ENCODE data around the gene NR4A3. TPM values are rescaled to one million over a fixed set of nuclear protein-coding genes. Genes with fewer than 3 reads are reported as not detected.

NR4A3 gene
- total and polyA plus RNA-seq, 10 of the 15 experiments (the other 5 are each of a cell fraction or from before 2014, with no cell fraction given): 0.04 to 2.1 (median 0.64) TPM; not detected in 1

GRCh38 chr9:99779277-99779676 is 42.4 kb upstream of the NR4A3 start:
- CTCF ChIA-PET: no interaction called here
- Histone ChIP-seq H3K4me1 (ENCODE audit: control insufficient read depth, insufficient read depth, low read length) (no peaks in the 10 kb centered on the region), H3K27me3 (replicated peaks in 1 of 2; ENCODE audit: control insufficient read depth in 2 of 2, insufficient read depth in 2 of 2, low read length in 1 of 2) (no peaks in the 10 kb centered on the region; a peak in 1 of 4 replicates), H3K9ac (ENCODE audit: control insufficient read depth, insufficient read depth, low read length) (no peak overlapping the region), H3K36me3 (ENCODE audit: control insufficient read depth in 2 of 2, insufficient read depth in 2 of 2, low read length in 1 of 2) (no peaks in the 10 kb centered on the region), H2AFZ (ENCODE audit: control insufficient read depth, low read depth, low read length) (no peak overlapping the region), H3K4me3 (no peak overlapping the region), H3K9me3 (replicated peaks; ENCODE audit: control insufficient read depth, insufficient read depth, low read length) (no peaks in the 10 kb centered on the region), H3K79me2 (ENCODE audit: control insufficient read depth, insufficient read depth, low read length) (no peaks in the 10 kb centered on the region), H3K4me2 (ENCODE audit: control insufficient read depth, insufficient read depth) (no peak overlapping the region), H4K20me1 (ENCODE audit: control insufficient read depth, insufficient read depth) (no peaks in the 10 kb centered on the region), H3K27ac (ENCODE audit: control insufficient read depth, insufficient read depth) (no peak overlapping the region)
- RAD21 ChIA-PET (ENCODE audit: unreplicated experiment): no interaction called here
- BruUV-seq (replicated peaks): no TSS peak
- intact Hi-C loops (cut with micrococcal nuclease; ENCODE audit: unreplicated experiment): no loop called here
- in situ Hi-C loops (cut with MboI): no loop called here
- no peak for DNase-seq (ENCODE audit: low read depth, low spot score)
- WGBS (ENCODE audit: insufficient coverage, insufficient replicate concordance, low lambda C conversion rate, missing lambda C conversion rate): 4% methylated on average over 4 of the region's 4 CpGs
- ATAC-seq: peak; percentile 60
- no peak for FAIRE-seq
- no peak for TF ChIP-seq EP300 (IDR thresholded peaks at IDR 0.05; ENCODE audit: borderline replicate concordance in 1 of 2, control insufficient read depth in 1 of 2, low read depth in 2 of 2, low read length in 2 of 2)
- TF ChIP-seq NR2C1 (IDR thresholded peaks at IDR 0.05): no peak
- TF ChIP-seq HCFC1 (IDR thresholded peaks at IDR 0.05; ENCODE audit: low read length): no peak
- no peak for TF ChIP-seq REST (IDR thresholded peaks at IDR 0.05; ENCODE audit: low read depth, low read length)
- TF ChIP-seq SRF (IDR thresholded peaks at IDR 0.05; ENCODE audit: low read depth in 2 of 2, low read length in 2 of 2): no peak
- no peak for TF ChIP-seq ESRRA (IDR thresholded peaks at IDR 0.05; ENCODE audit: low read length)
- no peak for TF ChIP-seq EZH2 (IDR thresholded peaks at IDR 0.05; ENCODE audit: borderline replicate concordance, control insufficient read depth, low read depth, low read length)
- TF ChIP-seq SPI1 (IDR thresholded peaks at IDR 0.05; ENCODE audit: borderline replicate concordance, insufficient read depth, low read depth, low read length): no peak
- TF ChIP-seq ELK1 (IDR thresholded peaks at IDR 0.05; ENCODE audit: low read depth, low read length): no peak
- no peak for TF ChIP-seq YBX1 (IDR thresholded peaks at IDR 0.05)
- no peak for TF ChIP-seq SUPT20H (IDR thresholded peaks at IDR 0.05; ENCODE audit: borderline replicate concordance, control insufficient read depth, low read depth, low read length)
- TF ChIP-seq STAT1 (conservative IDR thresholded peaks at IDR 0.05): no peak
- TF ChIP-seq SKIL (IDR thresholded peaks at IDR 0.05; ENCODE audit: low read depth, poor library complexity, severe bottlenecking): no peak
- peak; percentile 27; the same call in 1 of the 2 replicates for TF ChIP-seq CREM (IDR thresholded peaks at IDR 0.05; ENCODE audit: low read depth)
- no peak for TF ChIP-seq ZNF274 (IDR thresholded peaks at IDR 0.05; ENCODE audit: insufficient read depth, insufficient read length)
- peak; percentile 39; the same call in 1 of the 2 replicates for TF ChIP-seq JUNB (IDR thresholded peaks at IDR 0.05)
- TF ChIP-seq USF2 (IDR thresholded peaks at IDR 0.05; ENCODE audit: borderline replicate concordance, low read depth, low read length): no peak
- POLR2A ChIA-PET: no interaction called here
- SMC1A ChIA-PET (ENCODE audit: uncharacterized antibody, unreplicated experiment): no interaction called here

Measured in GM12878 (cell line).